Smooth muscle cell (in vitro differentiated cells): ENCODE data around the gene FOXP1. TPM values are rescaled to one million over a fixed set of nuclear protein-coding genes. Genes with fewer than 3 reads are reported as not detected.

Experiments used
- DNase-seq: peaks from one replicate; lab custom pipeline; 2025; ENCODE audit not compliant: unreplicated experiment; lab: John Stamatoyannopoulos, UW
- H2AFZ ChIP-seq: fragments of 200-600 bp; sonication (generic); 2 replicates; pipeline ENCODE4 v1.6.0; 2016; ENCODE audit warnings: antibody characterized with exemption, low read depth, mild to moderate bottlenecking
- H3F3A ChIP-seq: fragments of 200-600 bp; sonication (generic); 2 replicates; pipeline ENCODE4 v1.6.0; 2017; ENCODE audit warnings: antibody characterized with exemption, low read depth
- H3K27ac ChIP-seq: fragments of 200-600 bp; sonication (generic); 2 replicates; pipeline ENCODE4 v1.5.1; 2016; ENCODE audit warnings: low read depth, mild to moderate bottlenecking
- H3K27me3 ChIP-seq: fragments of 200-600 bp; sonication (generic); 2 replicates; pipeline ENCODE4 v1.6.1; 2016; ENCODE audit warnings: low read depth, mild to moderate bottlenecking
- H3K36me3 ChIP-seq: fragments of 200-600 bp; sonication (generic); 2 replicates; pipeline ENCODE4 v1.5.1; 2016; ENCODE audit warnings: low read depth
- H3K4me1 ChIP-seq: fragments of 200-600 bp; sonication (generic); 2 replicates; pipeline ENCODE4 v1.5.1; 2016; ENCODE audit warnings: low read depth
- H3K4me2 ChIP-seq: fragments of 200-600 bp; sonication (generic); 2 replicates; pipeline ENCODE4 v1.6.0; 2016; ENCODE audit warnings: mild to moderate bottlenecking
- H3K4me3 ChIP-seq: fragments of 200-600 bp; sonication (generic); 2 replicates; pipeline ENCODE4 v1.5.1; 2016; ENCODE audit warnings: mild to moderate bottlenecking
- H3K79me2 ChIP-seq: fragments of 200-600 bp; sonication (generic); 2 replicates; pipeline ENCODE4 v1.6.0; 2016; ENCODE audit warnings: low read depth, mild to moderate bottlenecking
- H3K9ac ChIP-seq: fragments of 200-600 bp; sonication (generic); 2 replicates; pipeline ENCODE4 v1.6.0; 2016; ENCODE audit warnings: low read depth
- H3K9me3 ChIP-seq: fragments of 200-600 bp; sonication (generic); replicated peaks from 2 replicates; pipeline ENCODE4 v1.5.1; 2016; ENCODE audit warnings: low read depth
- H4K20me1 ChIP-seq: fragments of 200-600 bp; sonication (generic); 2 replicates; pipeline ENCODE4 v1.6.0; 2016; ENCODE audit warnings: low read depth
- CTCF ChIP-seq: fragments of 200-600 bp; sonication (generic); IDR thresholded peaks from 2 replicates; pipeline ENCODE4 v1.5.1; 2017; ENCODE audit warnings: borderline replicate concordance, mild to moderate bottlenecking, antibody characterized with exemption; ENCODE audit not compliant: insufficient read depth, poor library complexity, severe bottlenecking
- WGBS: methylation state at CpG from one replicate; pipeline ENCODE4 v1.1.7; 2016; ENCODE audit warnings: low lambda C conversion rate; 5-methylcytosine and 5-hydroxymethylcytosine counted together
- polyA plus RNA-seq: library from polyadenylated mRNA; unstranded; fragments of >200 nt; fragmentation: Nextera tagmentation; extraction: Ambion mirVana; gene quantifications from 2 replicates; pipeline ENCODE4 v1.2.1, GENCODE V29; 2016
- total RNA-seq: library from RNA; depleted of rRNA; stranded (reverse); fragments of >200 nt; gene quantifications from 2 replicates; pipeline ENCODE4 v1.2.3, GENCODE V29; 2014

Gene FOXP1
- total and polyA plus RNA-seq, 2 experiments from 2014 or later: 40.9 to 68.0 TPM

- Histone ChIP-seq H2AFZ (no peak overlapping the region), H3K4me3 (no peak overlapping the region), H3K4me2 (no peak overlapping the region)
These were observed 650.3 kb downstream of the FOXP1 start for GRCh38 chr3:70933105-70933810.

GRCh38 chr3:70930066-70930465, 653.5 kb downstream of the FOXP1 start:
- no peak overlapping the region for H2AFZ ChIP-seq
- no peak overlapping the region for H3K4me3 ChIP-seq
- H3K9ac ChIP-seq: no peak overlapping the region
- H3K9me3 ChIP-seq: no peaks in the 10 kb centered on the region
- TF ChIP-seq CTCF: no peak
- no peaks in the 10 kb centered on the region for H4K20me1 ChIP-seq
- 94% methylated on average over 4 of the region's 4 CpGs for WGBS
- no peaks in the 10 kb centered on the region for H3K4me1 ChIP-seq
- H3K27me3 ChIP-seq: no peaks in the 10 kb centered on the region
- no peaks in the 10 kb centered on the region for H3F3A ChIP-seq
- no peak overlapping the region for H3K27ac ChIP-seq
- DNase-seq: no peak
- H3K36me3 ChIP-seq: no peaks in the 10 kb centered on the region
- H3K79me2 ChIP-seq: no peaks in the 10 kb centered on the region
- no peak overlapping the region for H3K4me2 ChIP-seq

More at GRCh38 chr3:70933105-70933810, 650.3 kb downstream of the FOXP1 start:
- H4K20me1 ChIP-seq: no peaks in the 10 kb centered on the region
- no peaks in the 10 kb centered on the region for H3K4me1 ChIP-seq
- H3K9me3 ChIP-seq: no peaks in the 10 kb centered on the region
- no peaks in the 10 kb centered on the region for H3K79me2 ChIP-seq
- WGBS: 89% methylated on average over 7 of the region's 7 CpGs
- TF ChIP-seq CTCF: no peak
- no peak overlapping the region for H3K9ac ChIP-seq
- DNase-seq: no peak
- no peaks in the 10 kb centered on the region for H3K27me3 ChIP-seq
- no peaks in the 10 kb centered on the region for H3K36me3 ChIP-seq
- no peaks in the 10 kb centered on the region for H3F3A ChIP-seq
- no peak overlapping the region for H3K27ac ChIP-seq

- no peak overlapping the region for H3K27ac ChIP-seq
- no peaks in the 10 kb centered on the region for H4K20me1 ChIP-seq
- no peak overlapping the region for H3K9ac ChIP-seq
- no peak overlapping the region for H3K4me3 ChIP-seq
- no peaks in the 10 kb centered on the region for H3K79me2 ChIP-seq
- DNase-seq: no peak
- H3K9me3 ChIP-seq: no peaks in the 10 kb centered on the region
- H3K27me3 ChIP-seq: no peaks in the 10 kb centered on the region
- no peaks in the 10 kb centered on the region for H3F3A ChIP-seq
- no peaks in the 10 kb centered on the region for H3K4me1 ChIP-seq
- no peaks in the 10 kb centered on the region for H3K36me3 ChIP-seq
- H2AFZ ChIP-seq: no peak overlapping the region
- TF ChIP-seq CTCF: no peak
- no peak overlapping the region for H3K4me2 ChIP-seq
- WGBS: 98% methylated on average over 4 of the region's 4 CpGs
These were observed 656.3 kb downstream of the FOXP1 start for GRCh38 chr3:70927239-70927638.

GRCh38 chr3:70926835-70927234, 656.7 kb downstream of the FOXP1 start:
- no peaks in the 10 kb centered on the region for H4K20me1 ChIP-seq
- H2AFZ ChIP-seq: no peak overlapping the region
- DNase-seq: no peak
- no peaks in the 10 kb centered on the region for H3K79me2 ChIP-seq
- no peaks in the 10 kb centered on the region for H3K36me3 ChIP-seq
- no peaks in the 10 kb centered on the region for H3F3A ChIP-seq
- H3K27me3 ChIP-seq: no peaks in the 10 kb centered on the region
- no peak for TF ChIP-seq CTCF
- WGBS: 85% methylated on average over 7 of the region's 7 CpGs
- H3K4me2 ChIP-seq: no peak overlapping the region
- no peaks in the 10 kb centered on the region for H3K4me1 ChIP-seq
- H3K9ac ChIP-seq: no peak overlapping the region
- no peak overlapping the region for H3K27ac ChIP-seq
- H3K9me3 ChIP-seq: no peaks in the 10 kb centered on the region
- no peak overlapping the region for H3K4me3 ChIP-seq
